Ovary (tissue), 3 donors: ENCODE data around the gene ZNF629.

Source experiments
- EP300 ChIP-seq: sonication (generic); formaldehyde crosslinking; IDR thresholded peaks from one replicate; pipeline ENCODE4 v1.6.1; 2017; ENCODE audit warnings: antibody characterized with exemption
- POLR2A ChIP-seq: fragments of 450-650 bp; IDR thresholded peaks from one replicate; pipeline ENCODE4 v1.6.1; 2017; ENCODE audit warnings: antibody characterized with exemption, mild to moderate bottlenecking, moderate library complexity
- TF ChIP-seq, protein P1 (sequence below), 3 donors: fragments of 450-650 bp in 2 of 3; fragments of 200-600 bp in 1 of 3; IDR thresholded peaks; one replicate each; pipeline versions ENCODE4 v1.5.1 to v1.8.0; 2016 to 2022; ENCODE audit warnings: antibody characterized with exemption in 3 of 3, mild to moderate bottlenecking in 1 of 3
- donor health status: DM: no; HTN: no; CAD: no.

DNA sequence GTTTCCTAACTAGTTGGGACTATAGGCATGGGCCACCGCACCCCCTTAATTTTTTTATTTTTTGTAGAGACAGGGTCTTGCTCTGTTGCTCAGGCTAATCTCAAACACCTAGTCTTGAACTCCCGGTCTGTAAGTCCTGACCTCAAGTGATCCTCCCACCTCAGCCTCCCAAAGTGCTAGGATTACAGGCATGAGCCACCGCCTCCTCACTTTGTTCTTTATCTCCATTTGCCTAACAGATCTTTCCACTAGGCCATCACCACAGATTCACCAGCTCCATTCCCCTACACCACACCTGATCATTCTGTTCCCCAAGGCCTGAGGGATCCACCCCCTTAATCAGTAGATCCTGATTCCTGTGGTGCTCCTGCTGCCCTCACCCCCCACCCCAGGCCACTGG, 7.6 kb upstream of the ZNF629 start:
- TF ChIP-seq, protein P1, sequence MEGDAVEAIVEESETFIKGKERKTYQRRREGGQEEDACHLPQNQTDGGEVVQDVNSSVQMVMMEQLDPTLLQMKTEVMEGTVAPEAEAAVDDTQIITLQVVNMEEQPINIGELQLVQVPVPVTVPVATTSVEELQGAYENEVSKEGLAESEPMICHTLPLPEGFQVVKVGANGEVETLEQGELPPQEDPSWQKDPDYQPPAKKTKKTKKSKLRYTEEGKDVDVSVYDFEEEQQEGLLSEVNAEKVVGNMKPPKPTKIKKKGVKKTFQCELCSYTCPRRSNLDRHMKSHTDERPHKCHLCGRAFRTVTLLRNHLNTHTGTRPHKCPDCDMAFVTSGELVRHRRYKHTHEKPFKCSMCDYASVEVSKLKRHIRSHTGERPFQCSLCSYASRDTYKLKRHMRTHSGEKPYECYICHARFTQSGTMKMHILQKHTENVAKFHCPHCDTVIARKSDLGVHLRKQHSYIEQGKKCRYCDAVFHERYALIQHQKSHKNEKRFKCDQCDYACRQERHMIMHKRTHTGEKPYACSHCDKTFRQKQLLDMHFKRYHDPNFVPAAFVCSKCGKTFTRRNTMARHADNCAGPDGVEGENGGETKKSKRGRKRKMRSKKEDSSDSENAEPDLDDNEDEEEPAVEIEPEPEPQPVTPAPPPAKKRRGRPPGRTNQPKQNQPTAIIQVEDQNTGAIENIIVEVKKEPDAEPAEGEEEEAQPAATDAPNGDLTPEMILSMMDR (IDR thresholded peaks at IDR 0.05) = no peak
- TF ChIP-seq POLR2A = no peak
- no peak for TF ChIP-seq EP300
